H9 (cell line): ENCODE results near the gene APOBEC3B. TPM values are rescaled to one million over a fixed set of nuclear protein-coding genes. Genes with fewer than 3 reads are reported as not detected.

Experiments used
- DNase-seq: peaks from one replicate; pipeline ENCODE4 v3.0.0-alpha.2; 2017
- H2AFZ ChIP-seq: one replicate; pipeline ENCODE4 v1.6.1; 2013; ENCODE audit warnings: mild to moderate bottlenecking, low read length, control low read depth, moderate library complexity
- H2AK5ac ChIP-seq: 2 replicates; pipeline ENCODE4 v1.6.1; 2013; ENCODE audit warnings: low read length, control low read depth, mixed read lengths; ENCODE audit not compliant: insufficient read length
- H2BK120ac ChIP-seq: one replicate; pipeline ENCODE4 v1.6.1; 2013; ENCODE audit warnings: low read depth, mild to moderate bottlenecking, low read length, control low read depth, inconsistent platforms; ENCODE audit not compliant: poor library complexity, severe bottlenecking
- H2BK12ac ChIP-seq: 2 replicates; pipeline ENCODE4 v1.6.1; 2013; ENCODE audit warnings: low read length, control low read depth, mixed read lengths, low read depth; ENCODE audit not compliant: insufficient read length
- H2BK15ac ChIP-seq: 2 replicates; pipeline ENCODE4 v1.6.1; 2013; ENCODE audit warnings: low read depth, low read length, control low read depth
- H2BK20ac ChIP-seq: one replicate; pipeline ENCODE4 v1.6.1; 2013; ENCODE audit warnings: low read depth, mild to moderate bottlenecking, low read length, control low read depth, inconsistent platforms; ENCODE audit not compliant: poor library complexity, severe bottlenecking
- H2BK5ac ChIP-seq: 2 replicates; pipeline ENCODE4 v1.6.1; 2013; ENCODE audit warnings: low read length, control low read depth, mixed read lengths; ENCODE audit not compliant: insufficient read length
- H3K14ac ChIP-seq: 2 replicates; pipeline ENCODE4 v1.6.1; 2013; ENCODE audit warnings: low read length, control low read depth; ENCODE audit not compliant: insufficient read depth
- H3K18ac ChIP-seq: 2 replicates; pipeline ENCODE4 v1.6.1; 2013; ENCODE audit warnings: low read depth, mild to moderate bottlenecking, mixed read lengths, low read length, control low read depth; ENCODE audit not compliant: insufficient read length
- H3K23ac ChIP-seq: 2 replicates; pipeline ENCODE4 v1.6.1; 2013; ENCODE audit warnings: low read length, control low read depth, mixed read lengths, low read depth; ENCODE audit not compliant: insufficient read length
- H3K23me2 ChIP-seq: 2 replicates; pipeline ENCODE4 v1.6.1; 2013; ENCODE audit warnings: low read depth, mild to moderate bottlenecking, mixed read lengths, low read length, control low read depth; ENCODE audit not compliant: insufficient read length, poor library complexity, severe bottlenecking
- H3K27ac ChIP-seq: 2 replicates; pipeline ENCODE4 v1.5.1; 2013; ENCODE audit warnings: low read length, control low read depth, mixed read lengths, low read depth; ENCODE audit not compliant: insufficient read length
- H3K27me3 ChIP-seq: 2 replicates; pipeline ENCODE4 v1.6.1; 2013; ENCODE audit warnings: low read length, control low read depth, inconsistent platforms; ENCODE audit not compliant: insufficient read depth
- H3K4ac ChIP-seq: 2 replicates; pipeline ENCODE4 v1.6.1; 2013; ENCODE audit warnings: low read depth, mild to moderate bottlenecking, control low read depth, inconsistent platforms, low read length, moderate library complexity
- H3K4me1 ChIP-seq: 2 replicates; pipeline ENCODE4 v1.6.1; 2013; ENCODE audit warnings: low read length, control low read depth, inconsistent platforms; ENCODE audit not compliant: insufficient read depth
- H3K4me2 ChIP-seq: 2 replicates; pipeline ENCODE4 v1.6.1; 2013; ENCODE audit warnings: low read length, control low read depth, mixed read lengths; ENCODE audit not compliant: insufficient read length, insufficient read depth
- H3K56ac ChIP-seq: 2 replicates; pipeline ENCODE4 v1.6.1; 2013; ENCODE audit warnings: low read depth, mild to moderate bottlenecking, mixed read lengths, low read length, control low read depth; ENCODE audit not compliant: insufficient read length
- H3K79me1 ChIP-seq: 2 replicates; pipeline ENCODE4 v1.6.1; 2013; ENCODE audit warnings: low read depth, mild to moderate bottlenecking, moderate library complexity, low read length, control low read depth, inconsistent platforms; ENCODE audit not compliant: insufficient read depth, poor library complexity, severe bottlenecking
- H3K79me2 ChIP-seq: 2 replicates; pipeline ENCODE4 v1.6.1; 2013; ENCODE audit warnings: low read length, control low read depth, inconsistent platforms; ENCODE audit not compliant: insufficient read depth
- H3K9ac ChIP-seq: 2 replicates; pipeline ENCODE4 v1.6.1; 2013; ENCODE audit warnings: low read length, control low read depth, mixed read lengths; ENCODE audit not compliant: insufficient read length; ENCODE audit errors: extremely low read depth
- H3K9me3 ChIP-seq: one replicate; pipeline ENCODE4 v1.6.1; 2013; ENCODE audit warnings: low read depth, low read length, inconsistent platforms; ENCODE audit not compliant: control insufficient read depth
- H3T11ph ChIP-seq: one replicate; pipeline ENCODE4 v1.6.1; 2013; ENCODE audit warnings: mild to moderate bottlenecking, low read length, control low read depth, inconsistent platforms
- H4K20me1 ChIP-seq: one replicate; pipeline ENCODE4 v1.6.1; 2013; ENCODE audit not compliant: control insufficient read depth, insufficient read length, insufficient read depth
- H4K5ac ChIP-seq: 2 replicates; pipeline ENCODE4 v1.6.1; 2013; ENCODE audit warnings: low read depth, mild to moderate bottlenecking, mixed read lengths, low read length, control low read depth; ENCODE audit not compliant: insufficient read length
- H4K8ac ChIP-seq: replicated peaks from 2 replicates; pipeline ENCODE4 v1.6.1; 2013; ENCODE audit warnings: low read length, control low read depth, mixed read lengths, low read depth; ENCODE audit not compliant: insufficient read length
- H4K91ac ChIP-seq: 2 replicates; pipeline ENCODE4 v1.6.1; 2013; ENCODE audit warnings: low read depth, mild to moderate bottlenecking, moderate library complexity, mixed read lengths, low read length, control low read depth; ENCODE audit not compliant: insufficient read length
- H3K27ac Mint-ChIP-seq, 3 experiments: 2 replicates in 2 of 3; 3 replicates in 1 of 3; pipeline ENCODE4 v1.8.0; 2020 to 2021; ENCODE audit warnings: mixed read lengths in 3 of 3, mild to moderate bottlenecking in 1 of 3, moderate library complexity in 1 of 3
- H3K27me3 Mint-ChIP-seq: 2 replicates; pipeline ENCODE4 v1.8.0; 2021; ENCODE audit warnings: low read depth, mild to moderate bottlenecking, moderate library complexity, mixed read lengths
- H3K36me3 Mint-ChIP-seq, 3 experiments: 2 replicates in 2 of 3; 3 replicates in 1 of 3; pipeline ENCODE4 v1.8.0; 2020 to 2021; ENCODE audit warnings: low read depth in 3 of 3, mixed read lengths in 3 of 3; ENCODE audit not compliant: insufficient read depth in 1 of 3
- H3K4me1 Mint-ChIP-seq, 2 experiments: 2 replicates each; pipeline ENCODE4 v1.8.0; 2020; ENCODE audit warnings: mixed read lengths in 2 of 2
- H3K4me3 Mint-ChIP-seq, 2 experiments: 2 replicates in 1 of 2; 3 replicates in 1 of 2; pipeline ENCODE4 v1.8.0; 2020 to 2021; ENCODE audit warnings: mild to moderate bottlenecking in 2 of 2, mixed read lengths in 2 of 2, moderate library complexity in 1 of 2
- H3K9me3 Mint-ChIP-seq, 2 experiments: 2 replicates in 1 of 2; 3 replicates in 1 of 2; pipeline ENCODE4 v1.8.0; 2020; ENCODE audit warnings: mild to moderate bottlenecking in 2 of 2, mixed read lengths in 2 of 2, moderate library complexity in 1 of 2
- CTCF ChIP-seq: fragments of 200-600 bp; sonication (generic); conservative IDR thresholded peaks from 3 replicates; pipeline ENCODE4 v1.8.0; 2021; ENCODE audit warnings: antibody characterized with exemption, mild to moderate bottlenecking
- WGBS: extraction: QIAGEN DNeasy Blood & Tissue Kit; methylation state at CpG from one replicate; pipeline ENCODE4 v1.1.7; 2013; ENCODE audit warnings: missing lambda C conversion rate, low lambda C conversion rate, mixed read lengths; ENCODE audit not compliant: insufficient read length; ENCODE audit errors: extremely low coverage; 5-methylcytosine and 5-hydroxymethylcytosine counted together
- total RNA-seq: library from RNA; stranded (reverse); gene quantifications from 2 replicates; pipeline ENCODE4 v1.2.1, GENCODE V29; 2021

APOBEC3B gene
- total RNA-seq, 1 experiment from 2014 or later, result 29.0 TPM

DNA sequence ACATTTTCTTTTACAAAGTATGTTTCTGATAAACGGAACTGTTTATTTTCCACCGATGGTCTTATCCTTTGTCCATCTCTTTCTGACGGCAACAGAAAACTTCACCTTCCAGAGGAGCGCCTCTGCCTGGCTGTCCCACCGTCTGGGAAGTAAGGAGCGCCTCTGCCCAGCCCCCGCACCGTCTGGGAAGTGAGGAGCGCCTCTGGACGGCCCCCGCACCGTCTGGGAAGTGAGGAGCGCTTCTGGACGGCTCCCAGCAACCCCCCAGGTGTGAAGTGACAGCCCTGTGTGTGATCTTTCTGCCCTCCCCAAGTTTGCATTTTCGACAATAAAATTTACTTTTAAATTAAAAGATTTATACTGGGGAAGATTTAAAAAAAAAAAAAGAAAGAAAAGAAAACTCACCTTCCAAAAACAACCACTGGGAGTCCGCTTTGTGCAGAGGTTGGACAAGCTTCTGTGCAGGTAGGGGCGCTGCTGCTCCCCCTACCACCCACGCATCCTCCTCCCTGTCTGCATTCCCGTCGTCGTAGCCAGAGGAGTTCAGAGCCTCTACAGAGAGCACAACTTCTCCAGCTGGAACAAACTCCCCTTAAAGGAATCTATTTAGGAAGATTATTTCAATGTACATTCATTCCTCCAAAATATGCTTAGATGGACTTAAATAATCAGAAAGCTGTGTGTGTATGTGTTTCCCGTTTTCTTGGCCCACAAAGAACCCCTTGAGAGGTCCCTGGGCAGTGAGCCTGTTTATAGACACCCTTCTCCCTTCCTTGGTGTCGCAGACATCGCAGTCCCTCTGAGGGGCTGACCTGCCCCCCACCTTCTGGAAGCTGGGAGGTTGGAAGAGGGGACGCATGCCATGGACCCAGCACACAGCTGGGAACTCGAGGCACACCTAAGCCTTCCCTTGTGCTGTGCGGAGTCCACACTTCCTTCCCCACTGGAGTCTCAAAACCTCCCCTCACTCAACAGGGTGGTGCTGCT, 849 bp upstream of the APOBEC3B start:
- peak; percentile 72 for TF ChIP-seq CTCF
- Histone ChIP-seq H2AK5ac (no peak overlapping the region), H3K79me2 (no peaks in the 10 kb centered on the region), H3K18ac (no peak overlapping the region), H2BK5ac (no peak overlapping the region), H2BK120ac (no peak overlapping the region), H3K14ac (no peak overlapping the region; the same call in 1 of the 2 replicates), H3K27ac (no peak overlapping the region), H3T11ph (no peak overlapping the region), H2BK20ac (no peak overlapping the region), H4K8ac (no peak overlapping the region), H3K23me2 (no peaks in the 10 kb centered on the region), H4K5ac (no peak overlapping the region), H3K4me1 (no peaks in the 10 kb centered on the region), H3K9me3 (no peaks in the 10 kb centered on the region), H2BK15ac (no peak overlapping the region), H2BK12ac (no peak overlapping the region), H3K56ac (no peak overlapping the region), H2AFZ (no peak overlapping the region), H3K23ac (no peak overlapping the region), H4K20me1 (no peaks in the 10 kb centered on the region), H3K4ac (no peak overlapping the region), H3K4me2 (no peak overlapping the region), H3K9ac (no peak overlapping the region), H4K91ac (no peak overlapping the region), H3K79me1 (no peaks in the 10 kb centered on the region), H3K27me3 (no peaks in the 10 kb centered on the region)
- Mint-ChIP-seq H3K4me3 (peak overlapping the region in 1 of 2 experiments; percentile 49; a peak in 1 of 5 replicates), H3K27me3 (peaks cover 12% of the 10 kb centered on the region), H3K9me3 (peaks cover 45 to 49% of the 10 kb centered on the region in 2 experiments), H3K27ac (no peak overlapping the region), H3K36me3 (peaks cover 16 to 46% (median 38%) of the 10 kb centered on the region in 3 experiments), H3K4me1 (peaks cover 22 to 24% of the 10 kb centered on the region in 2 experiments)
- DNase-seq, result peak; percentile 56
- no CpG with 5 or more reads among the region's 27 CpGs for WGBS
